Activated T-helper 2 cell treated with anti-CD3 and anti-CD28 coated beads, Interferon-gamma antibody, Interleukin-2, Interleukin-4, amounts not matched to agents 10 μg/mL and 5 μg/mL and 100 μg/mL, durations not matched to agents 14 hours and 24 hours and 36 hours (primary cell): Measurements from ENCODE around the gene PLCB1. TPM values are rescaled to one million over a fixed set of nuclear protein-coding genes. Genes with fewer than 3 reads are reported as not detected.

Source experiments
- DNase-seq: peaks from one replicate; pipeline ENCODE4 v3.0.0; 2021; ENCODE audit warnings: low spot score
- H3K27ac Mint-ChIP-seq: one replicate; pipeline ENCODE4 v1.8.0; 2021; ENCODE audit warnings: mixed read lengths
- H3K27me3 Mint-ChIP-seq: one replicate; pipeline ENCODE4 v1.8.0; 2021; ENCODE audit warnings: low read depth, mixed read lengths
- H3K36me3 Mint-ChIP-seq: one replicate; pipeline ENCODE4 v1.8.0; 2021; ENCODE audit warnings: low read depth, mixed read lengths
- H3K4me1 Mint-ChIP-seq: one replicate; pipeline ENCODE4 v1.8.0; 2021; ENCODE audit warnings: low read depth, mixed read lengths
- H3K4me3 Mint-ChIP-seq: one replicate; pipeline ENCODE4 v1.8.0; 2021; ENCODE audit warnings: low read depth, mild to moderate bottlenecking, moderate library complexity, mixed read lengths
- H3K9me3 Mint-ChIP-seq: one replicate; pipeline ENCODE4 v1.8.0; 2021; ENCODE audit warnings: mixed read lengths
- intact Hi-C: fragments of 100-400 bp; cut with micrococcal nuclease; formaldehyde crosslinking; loops from one replicate; pipeline ENCODE4 v1.15.1; 2023
- total RNA-seq: library from RNA; stranded (reverse); gene quantifications from 2 replicates; pipeline ENCODE4 v1.2.3, GENCODE V29; 2022

PLCB1 gene
- total RNA-seq, 1 donor from 2014 or later = 2.6 TPM

DNA sequence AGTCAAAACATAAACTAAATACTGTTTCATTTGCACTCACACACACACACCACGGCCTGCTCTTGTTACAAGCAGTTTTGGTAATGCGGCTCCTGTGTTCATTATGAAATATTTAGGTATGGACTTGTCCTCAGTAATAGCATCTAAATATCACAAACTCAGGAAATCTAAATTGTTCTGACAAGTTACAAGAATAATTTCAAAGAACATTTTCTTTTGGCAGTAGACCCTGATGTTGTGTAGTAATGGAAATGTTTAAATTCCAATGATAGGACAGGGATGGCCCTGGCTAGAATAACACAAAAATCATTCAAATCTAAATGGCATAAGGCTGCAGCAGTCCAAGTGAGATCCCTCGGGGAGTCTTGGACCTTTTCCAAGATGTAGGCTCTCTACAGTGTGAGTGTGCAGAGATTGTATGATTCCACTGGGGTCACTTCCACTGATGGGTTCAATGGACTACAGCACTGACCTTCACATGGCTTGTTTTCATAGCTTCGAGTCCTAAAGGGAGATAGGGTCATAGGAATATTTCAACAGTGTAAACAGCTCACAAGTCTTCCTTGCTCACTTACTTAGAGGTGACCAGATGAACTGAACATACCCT, 726.2 kb downstream of the PLCB1 start:
- no peaks in the 10 kb centered on the region for H3K36me3 Mint-ChIP-seq
- H3K4me3 Mint-ChIP-seq = no peak overlapping the region
- no peaks in the 10 kb centered on the region for H3K27me3 Mint-ChIP-seq
- DNase-seq = no peak
- no peaks in the 10 kb centered on the region for H3K4me1 Mint-ChIP-seq
- intact Hi-C loops = no loop called here
- no peak overlapping the region for H3K27ac Mint-ChIP-seq
- H3K9me3 Mint-ChIP-seq = no peaks in the 10 kb centered on the region

- no peaks in the 10 kb centered on the region for H3K4me1 Mint-ChIP-seq
- H3K27me3 Mint-ChIP-seq = no peaks in the 10 kb centered on the region
- no peak overlapping the region for H3K27ac Mint-ChIP-seq
- intact Hi-C loops = no loop called here
- no peaks in the 10 kb centered on the region for H3K9me3 Mint-ChIP-seq
- no peaks in the 10 kb centered on the region for H3K36me3 Mint-ChIP-seq
- no peak for DNase-seq
- no peak overlapping the region for H3K4me3 Mint-ChIP-seq
These were observed 728.0 kb downstream of the PLCB1 start for GRCh38 chr20:8860011-8860495.

- no peak for DNase-seq
- no peaks in the 10 kb centered on the region for H3K4me1 Mint-ChIP-seq
- H3K36me3 Mint-ChIP-seq = no peaks in the 10 kb centered on the region
- no peaks in the 10 kb centered on the region for H3K27me3 Mint-ChIP-seq
- no peak overlapping the region for H3K4me3 Mint-ChIP-seq
- intact Hi-C loops = no loop called here
- no peak overlapping the region for H3K27ac Mint-ChIP-seq
- H3K9me3 Mint-ChIP-seq = no peaks in the 10 kb centered on the region
These were observed 730.0 kb downstream of the PLCB1 start for GRCh38 chr20:8862092-8862491.

DNA sequence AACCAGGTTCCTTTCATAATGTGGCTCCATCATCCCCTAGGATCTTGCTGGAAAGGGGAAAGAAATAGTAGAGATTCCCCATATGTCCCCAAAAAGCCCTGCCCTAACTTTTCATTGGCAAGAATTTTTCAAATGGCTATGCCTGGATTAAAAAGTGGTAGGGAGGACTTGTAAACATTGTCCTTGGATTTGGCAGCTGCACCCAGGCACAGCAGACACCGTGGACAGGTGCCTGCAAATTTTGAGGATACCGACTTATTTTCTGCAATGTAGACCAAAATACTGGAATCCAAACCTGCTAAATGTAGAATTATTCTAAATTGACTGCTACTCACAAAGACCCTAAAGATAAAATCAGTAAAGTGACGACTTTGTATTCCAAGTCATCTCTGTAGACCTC, 733.6 kb downstream of the PLCB1 start:
- Mint-ChIP-seq H3K27ac (no peak overlapping the region), H3K4me3 (no peak overlapping the region), H3K9me3 (no peaks in the 10 kb centered on the region), H3K4me1 (no peaks in the 10 kb centered on the region), H3K27me3 (no peaks in the 10 kb centered on the region), H3K36me3 (no peaks in the 10 kb centered on the region)
- no peak for DNase-seq
- intact Hi-C loops = no loop called here

DNA sequence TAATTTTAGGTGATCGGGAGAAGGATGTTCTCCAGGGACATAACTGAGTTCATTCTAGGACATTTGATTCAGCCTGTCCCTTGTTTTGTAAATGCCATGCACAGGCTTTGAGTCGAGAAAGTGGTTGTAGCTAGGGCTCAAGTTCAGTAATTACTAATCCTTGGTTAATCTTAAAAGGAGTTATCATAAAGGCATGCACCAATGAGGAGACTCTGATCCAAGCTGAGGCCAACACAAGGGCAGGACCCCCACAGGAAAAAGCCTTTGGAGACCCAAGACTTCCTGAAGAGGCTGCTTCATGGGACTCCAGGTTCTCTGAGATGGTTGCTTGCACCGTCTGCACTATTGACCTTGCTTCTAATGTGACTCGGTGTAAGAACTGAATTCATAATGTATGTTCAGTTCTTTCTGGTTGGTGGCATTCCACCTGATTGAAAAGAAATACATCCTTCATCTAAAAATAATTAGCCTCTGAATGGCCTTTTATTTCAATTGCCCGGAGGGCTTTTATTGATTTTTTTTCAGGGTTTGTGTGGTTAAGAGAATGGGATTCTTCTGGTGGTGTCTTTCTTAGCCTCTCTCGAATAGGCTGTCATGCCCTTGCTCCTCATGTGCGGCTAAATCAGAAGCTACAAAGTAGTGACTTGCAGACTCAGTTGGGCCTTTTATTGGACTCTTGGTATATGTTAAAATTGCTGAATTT, 735.1 kb downstream of the PLCB1 start:
- Mint-ChIP-seq H3K4me1 (no peaks in the 10 kb centered on the region), H3K36me3 (no peaks in the 10 kb centered on the region), H3K27ac (no peak overlapping the region), H3K27me3 (no peaks in the 10 kb centered on the region), H3K4me3 (no peak overlapping the region), H3K9me3 (no peaks in the 10 kb centered on the region)
- no peak for DNase-seq
- intact Hi-C loops = no loop called here

DNA sequence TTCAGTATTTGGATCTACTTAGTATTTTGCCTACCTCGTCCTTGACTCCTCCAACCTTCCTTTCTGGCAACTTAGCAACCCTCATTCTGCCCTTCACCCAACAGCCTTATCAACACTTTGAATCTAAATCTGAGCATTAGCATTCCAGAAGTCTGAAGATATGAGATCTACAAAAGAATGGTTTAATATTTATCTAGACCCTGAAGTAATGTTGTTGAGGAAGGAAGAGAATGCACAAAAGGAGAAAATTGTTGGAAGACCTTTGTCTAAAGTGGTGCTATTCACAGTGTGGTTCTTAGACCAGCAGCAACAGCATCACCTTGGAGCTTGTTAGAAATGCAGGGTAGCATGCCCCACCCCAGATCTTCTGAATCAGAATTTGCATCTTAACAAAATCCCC, 738.6 kb downstream of the PLCB1 start:
- no peaks in the 10 kb centered on the region for H3K4me1 Mint-ChIP-seq
- H3K27me3 Mint-ChIP-seq = no peaks in the 10 kb centered on the region

DNA sequence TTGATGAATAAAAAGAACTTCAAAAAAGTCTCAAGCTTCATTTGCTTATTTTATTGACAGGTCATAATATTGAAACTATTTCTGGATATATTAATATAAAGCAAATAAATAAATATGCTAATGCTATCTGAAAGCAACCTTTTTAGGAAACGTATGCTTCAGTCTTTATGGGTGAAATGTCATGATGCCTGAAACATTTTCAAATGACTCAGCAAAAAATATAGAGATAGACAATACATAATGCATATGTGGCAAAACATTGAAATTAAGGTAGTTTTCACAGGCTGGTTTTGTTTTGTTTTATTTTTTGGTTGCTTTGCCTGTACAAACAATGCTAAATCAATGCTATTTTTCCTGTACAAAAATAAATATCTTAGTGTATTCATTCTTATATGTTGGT, 742.4 kb downstream of the PLCB1 start:
- DNase-seq = no peak
- Mint-ChIP-seq H3K9me3 (no peaks in the 10 kb centered on the region), H3K4me1 (no peaks in the 10 kb centered on the region), H3K27ac (no peak overlapping the region), H3K27me3 (no peaks in the 10 kb centered on the region), H3K36me3 (no peaks in the 10 kb centered on the region), H3K4me3 (no peak overlapping the region)
- intact Hi-C loops = no loop called here

More for the DNA sequence above, 738.6 kb downstream of the PLCB1 start:
- DNase-seq = no peak
- intact Hi-C loops = no loop called here
- Mint-ChIP-seq H3K27ac (no peak overlapping the region), H3K9me3 (no peaks in the 10 kb centered on the region), H3K4me3 (no peak overlapping the region), H3K36me3 (no peaks in the 10 kb centered on the region)

DNA sequence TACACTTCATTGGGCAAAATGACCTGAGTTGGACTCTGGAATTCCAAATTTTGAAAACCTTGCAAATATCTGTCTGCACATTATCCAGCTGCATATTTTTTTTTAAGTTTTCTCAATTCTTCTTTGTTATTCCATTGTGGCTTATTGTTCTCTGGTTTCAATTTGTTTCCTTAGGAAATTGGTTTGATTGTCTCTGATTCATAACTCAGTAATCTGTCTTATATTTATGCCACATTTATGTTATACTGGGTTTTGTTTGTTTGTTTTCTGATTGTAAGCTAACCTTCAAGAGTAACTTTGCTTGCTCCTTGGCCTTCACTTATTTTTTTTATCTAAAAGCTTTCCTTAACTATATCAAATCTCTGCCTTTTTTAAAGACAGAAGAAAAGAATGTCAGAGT, 743.5 kb downstream of the PLCB1 start:
- no peak overlapping the region for H3K27ac Mint-ChIP-seq
- no peak for DNase-seq
- no peak overlapping the region for H3K4me3 Mint-ChIP-seq
- H3K9me3 Mint-ChIP-seq = no peaks in the 10 kb centered on the region
- no peaks in the 10 kb centered on the region for H3K4me1 Mint-ChIP-seq
- H3K36me3 Mint-ChIP-seq = no peaks in the 10 kb centered on the region
- intact Hi-C loops = no loop called here
- no peaks in the 10 kb centered on the region for H3K27me3 Mint-ChIP-seq

DNA sequence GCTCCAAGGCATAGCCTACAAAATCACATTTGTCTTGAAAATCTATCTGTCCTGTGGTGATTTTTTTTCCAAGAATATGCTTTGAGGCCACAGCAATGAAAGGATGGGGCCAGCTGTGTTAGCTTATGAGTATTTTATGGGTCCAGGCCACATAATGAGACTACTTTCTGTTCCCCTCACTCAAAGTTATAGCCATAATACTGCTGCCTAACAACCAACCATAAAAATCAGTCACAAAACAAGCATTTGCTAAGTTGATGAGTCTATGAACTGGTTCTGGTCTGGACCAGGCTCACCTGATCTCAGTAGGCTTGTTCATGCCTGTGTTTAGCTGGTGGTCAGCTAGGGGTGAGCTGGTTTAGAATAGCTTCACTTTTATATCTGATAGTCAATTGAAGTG, 744.3 kb downstream of the PLCB1 start:
- Mint-ChIP-seq H3K36me3 (no peaks in the 10 kb centered on the region), H3K4me3 (no peak overlapping the region), H3K27ac (no peak overlapping the region), H3K9me3 (no peaks in the 10 kb centered on the region), H3K4me1 (no peaks in the 10 kb centered on the region), H3K27me3 (no peaks in the 10 kb centered on the region)
- no peak for DNase-seq
- intact Hi-C loops = no loop called here

DNA sequence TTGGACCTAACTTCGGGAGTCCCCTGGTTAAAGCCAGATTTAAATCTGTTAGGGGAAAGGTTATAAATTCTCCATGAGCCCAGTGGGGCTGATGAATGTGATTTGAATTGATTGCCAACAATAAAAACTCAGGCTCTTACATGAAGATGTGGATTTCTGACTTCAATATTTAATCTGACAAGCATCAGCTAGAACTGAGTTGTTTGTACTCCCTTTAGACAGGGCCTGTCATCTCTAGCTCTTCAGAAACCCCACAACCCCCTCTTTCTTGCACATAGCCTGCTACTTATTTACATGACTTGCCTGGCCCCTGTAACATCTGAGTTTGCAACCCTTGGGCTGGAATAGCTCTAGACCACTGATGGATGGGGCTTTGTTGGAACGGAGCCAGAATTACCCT, 745.2 kb downstream of the PLCB1 start:
- Mint-ChIP-seq H3K36me3 (no peaks in the 10 kb centered on the region), H3K27me3 (no peaks in the 10 kb centered on the region), H3K9me3 (no peaks in the 10 kb centered on the region), H3K4me1 (no peaks in the 10 kb centered on the region), H3K27ac (no peak overlapping the region), H3K4me3 (no peak overlapping the region)
- intact Hi-C loops = no loop called here
- DNase-seq = no peak

DNA sequence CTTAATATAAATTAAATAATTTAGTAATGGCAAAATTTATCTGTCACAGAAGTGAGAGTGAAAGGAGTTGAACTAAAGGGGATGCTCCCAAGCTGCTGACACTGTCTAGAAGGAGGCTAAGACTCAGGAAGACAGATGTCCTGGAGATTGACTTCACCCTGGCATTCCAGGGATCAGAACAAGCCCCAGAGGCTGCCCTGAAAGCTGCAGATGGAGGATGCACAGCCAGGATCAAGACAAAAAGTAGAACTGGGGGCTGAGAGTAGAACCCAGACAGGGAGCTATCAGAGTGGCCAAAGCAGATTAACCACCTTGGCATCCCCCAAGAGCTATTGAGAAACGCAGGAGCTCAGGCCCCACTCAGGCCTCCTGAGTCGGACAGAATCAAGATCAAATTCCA, 747.6 kb downstream of the PLCB1 start:
- intact Hi-C loops = no loop called here
- no peak overlapping the region for H3K27ac Mint-ChIP-seq
- no peaks in the 10 kb centered on the region for H3K36me3 Mint-ChIP-seq
- no peaks in the 10 kb centered on the region for H3K9me3 Mint-ChIP-seq
- no peak overlapping the region for H3K4me3 Mint-ChIP-seq
- no peaks in the 10 kb centered on the region for H3K4me1 Mint-ChIP-seq
- H3K27me3 Mint-ChIP-seq = no peaks in the 10 kb centered on the region
- DNase-seq = no peak

GRCh38 chr20:8880085-8880853, 748.2 kb downstream of the PLCB1 start:
- intact Hi-C loops = no loop called here
- DNase-seq = no peak
- H3K27ac Mint-ChIP-seq = no peak overlapping the region
- no peaks in the 10 kb centered on the region for H3K4me1 Mint-ChIP-seq
- H3K9me3 Mint-ChIP-seq = no peaks in the 10 kb centered on the region
- H3K4me3 Mint-ChIP-seq = no peak overlapping the region
- H3K27me3 Mint-ChIP-seq = no peaks in the 10 kb centered on the region
- H3K36me3 Mint-ChIP-seq = no peaks in the 10 kb centered on the region

DNA sequence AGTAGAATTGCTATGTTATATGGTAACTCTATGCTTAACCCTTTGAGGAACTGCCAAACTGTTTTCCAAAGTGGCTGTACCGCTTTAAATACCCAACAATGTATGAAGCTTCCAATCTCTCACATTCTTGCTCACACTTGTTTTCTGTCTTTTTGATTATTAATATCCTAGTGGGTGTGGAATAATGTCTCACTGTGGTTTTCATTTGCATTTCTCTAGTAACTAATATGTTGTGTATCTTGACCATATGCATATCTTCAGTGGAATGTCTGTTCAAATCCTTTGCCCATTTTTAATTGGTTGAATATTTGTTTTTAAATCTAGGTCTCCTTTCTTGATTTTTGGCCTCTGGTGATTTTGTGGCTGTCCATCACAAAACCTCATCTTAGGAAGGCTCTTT, 759.0 kb downstream of the PLCB1 start:
- Mint-ChIP-seq H3K4me3 (no peak overlapping the region), H3K9me3 (peaks cover 34% of the 10 kb centered on the region), H3K36me3 (no peaks in the 10 kb centered on the region), H3K4me1 (no peaks in the 10 kb centered on the region), H3K27me3 (no peaks in the 10 kb centered on the region), H3K27ac (no peak overlapping the region)
- intact Hi-C loops = no loop called here
- no peak for DNase-seq
